ENCODE results near the gene GRID2.

Gene GRID2

DNA sequence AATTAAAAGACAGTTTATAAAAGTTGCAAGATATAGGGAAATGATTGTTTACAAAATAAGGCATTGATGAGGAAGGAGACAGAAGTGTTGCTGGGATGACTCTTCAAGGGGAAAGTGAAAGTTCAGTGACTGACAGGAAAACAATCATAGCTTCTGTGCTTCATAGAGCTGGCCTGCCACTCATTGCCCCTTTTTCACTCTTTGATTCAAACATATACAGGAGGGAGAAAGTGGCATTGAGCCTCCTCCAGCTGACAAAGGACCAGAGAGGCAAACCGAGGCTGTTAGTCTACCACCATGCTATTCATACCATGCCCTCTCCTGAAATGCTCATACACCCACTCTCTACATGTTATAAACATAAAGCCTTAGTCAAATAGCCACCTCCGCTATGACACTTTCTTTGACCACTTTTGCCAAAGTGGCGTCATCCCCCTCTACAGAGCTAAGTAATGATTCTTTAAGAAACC, 1445.6 kb downstream of the GRID2 start:
- DNase-seq (ENCODE audit: extremely low read depth, low read depth) = no peak
- TF ChIP-seq, protein P1, sequence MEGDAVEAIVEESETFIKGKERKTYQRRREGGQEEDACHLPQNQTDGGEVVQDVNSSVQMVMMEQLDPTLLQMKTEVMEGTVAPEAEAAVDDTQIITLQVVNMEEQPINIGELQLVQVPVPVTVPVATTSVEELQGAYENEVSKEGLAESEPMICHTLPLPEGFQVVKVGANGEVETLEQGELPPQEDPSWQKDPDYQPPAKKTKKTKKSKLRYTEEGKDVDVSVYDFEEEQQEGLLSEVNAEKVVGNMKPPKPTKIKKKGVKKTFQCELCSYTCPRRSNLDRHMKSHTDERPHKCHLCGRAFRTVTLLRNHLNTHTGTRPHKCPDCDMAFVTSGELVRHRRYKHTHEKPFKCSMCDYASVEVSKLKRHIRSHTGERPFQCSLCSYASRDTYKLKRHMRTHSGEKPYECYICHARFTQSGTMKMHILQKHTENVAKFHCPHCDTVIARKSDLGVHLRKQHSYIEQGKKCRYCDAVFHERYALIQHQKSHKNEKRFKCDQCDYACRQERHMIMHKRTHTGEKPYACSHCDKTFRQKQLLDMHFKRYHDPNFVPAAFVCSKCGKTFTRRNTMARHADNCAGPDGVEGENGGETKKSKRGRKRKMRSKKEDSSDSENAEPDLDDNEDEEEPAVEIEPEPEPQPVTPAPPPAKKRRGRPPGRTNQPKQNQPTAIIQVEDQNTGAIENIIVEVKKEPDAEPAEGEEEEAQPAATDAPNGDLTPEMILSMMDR (IDR thresholded peaks at IDR 0.05; ENCODE audit: low read depth, low read length) = no peak

GRCh38 chr4:93751411-93751810, 1447.6 kb downstream of the GRID2 start:
- TF ChIP-seq, protein P1 (IDR thresholded peaks at IDR 0.05; ENCODE audit: low read depth, low read length) = no peak
- no peak for DNase-seq (ENCODE audit: extremely low read depth, low read depth)

DNA sequence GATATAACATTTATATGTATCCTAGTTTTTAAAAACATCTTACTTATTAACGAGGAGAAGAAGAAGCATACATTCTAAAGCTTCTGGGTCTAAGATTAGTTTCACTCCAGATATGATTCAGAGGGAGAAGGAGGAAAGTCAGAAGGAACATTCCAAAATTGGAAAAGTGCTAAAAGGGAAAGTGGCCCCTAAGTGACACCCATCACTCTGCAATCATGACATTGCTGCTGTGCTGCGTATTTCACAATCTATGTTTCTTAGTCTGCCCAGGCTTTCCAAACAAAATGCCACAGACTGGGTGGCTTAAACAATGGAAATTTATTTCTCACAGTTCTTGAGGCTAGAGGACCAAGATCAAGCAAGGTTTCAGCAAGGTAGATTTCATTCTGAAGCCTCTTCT, 1452.3 kb downstream of the GRID2 start:
- TF ChIP-seq, protein P1 (IDR thresholded peaks at IDR 0.05; ENCODE audit: low read depth, low read length) = no peak
- no peak for DNase-seq (ENCODE audit: extremely low read depth, low read depth)

GRCh38 chr4:93759506-93759905, 1455.7 kb downstream of the GRID2 start:
- DNase-seq (ENCODE audit: extremely low read depth, low read depth) = no peak

GRCh38 chr4:93760284-93760683, 1456.5 kb downstream of the GRID2 start:
- TF ChIP-seq, protein P1 (IDR thresholded peaks at IDR 0.05; ENCODE audit: low read depth, low read length) = no peak
- no peak for DNase-seq (ENCODE audit: extremely low read depth, low read depth)

More at GRCh38 chr4:93759506-93759905, 1455.7 kb downstream of the GRID2 start:
- TF ChIP-seq, protein P1 (IDR thresholded peaks at IDR 0.05; ENCODE audit: low read depth, low read length) = no peak

GRCh38 chr4:93761286-93761685, 1457.5 kb downstream of the GRID2 start:
- TF ChIP-seq, protein P1 (IDR thresholded peaks at IDR 0.05; ENCODE audit: low read depth, low read length) = no peak
- no peak for DNase-seq (ENCODE audit: extremely low read depth, low read depth)

GRCh38 chr4:93764639-93765246, 1461.0 kb downstream of the GRID2 start:
- TF ChIP-seq, protein P1 (IDR thresholded peaks at IDR 0.05; ENCODE audit: low read depth, low read length) = peak; percentile 74

More at GRCh38 chr4:93764639-93765246, 1461.0 kb downstream of the GRID2 start:
- peak; percentile 14 for DNase-seq (ENCODE audit: extremely low read depth, low read depth)

Measured in AG09319 (cell line).